Ovary (tissue), 9 donors: ENCODE measurements around the gene SOX15. TPM values are rescaled to one million over a fixed set of nuclear protein-coding genes. Genes with fewer than 3 reads are reported as not detected.
A peak's percentile ranks its signal among the peaks of the same experiment; 100 is the strongest.

ENCODE experiments used
- DNase-seq, 5 donors: peaks; one replicate each; pipeline ENCODE4 v3.0.0-alpha.2; 2019 to 2020
- H3K27ac ChIP-seq, 2 donors: fragments of 200-600 bp; one replicate each; pipeline versions ENCODE4 v1.5.1 to v1.8.0; 2019 to 2022
- H3K27me3 ChIP-seq: fragments of 200-600 bp; one replicate; pipeline ENCODE4 v1.8.0; 2022
- H3K36me3 ChIP-seq: fragments of 200-600 bp; sonication (generic); one replicate; pipeline ENCODE4 v1.5.1; 2019
- H3K4me1 ChIP-seq: one replicate; pipeline ENCODE4 v1.8.1; 2013; ENCODE audit warnings: mild to moderate bottlenecking, moderate library complexity; ENCODE audit not compliant: insufficient read depth
- H3K4me3 ChIP-seq: fragments of 200-600 bp; sonication (generic); one replicate; pipeline ENCODE4 v1.5.1; 2017
- H3K9me3 ChIP-seq, 2 donors: fragments of 200-600 bp in 1 of 2; sonication (generic) in 1 of 2; one replicate each; pipeline versions ENCODE4 v1.5.1 to v1.8.1; 2013 to 2019; ENCODE audit warnings: mild to moderate bottlenecking in 1 of 2, moderate library complexity in 1 of 2
- EP300 ChIP-seq: sonication (generic); formaldehyde crosslinking; IDR thresholded peaks from one replicate; pipeline ENCODE4 v1.6.1; 2017; ENCODE audit warnings: antibody characterized with exemption
- POLR2A ChIP-seq: fragments of 450-650 bp; IDR thresholded peaks from one replicate; pipeline ENCODE4 v1.6.1; 2017; ENCODE audit warnings: antibody characterized with exemption, mild to moderate bottlenecking, moderate library complexity
- WGBS, 3 donors: extraction: QIAGEN DNeasy Blood & Tissue Kit in 1 of 3; methylation state at CpG; one replicate each; pipeline versions ENCODE4 v1.1.5 to v1.1.7; 2013 to 2017; 5-methylcytosine and 5-hydroxymethylcytosine counted together
- intact Hi-C, 4 donors: fragments of 100-400 bp; cut with DNase I; formaldehyde crosslinking; loops; one replicate each; pipeline versions ENCODE4 v1.11.0 to v1.15.1; 2022 to 2023
- polyA plus RNA-seq, 2 donors: library from polyadenylated mRNA; stranded (reverse); fragments of 200-250 nt in 1 of 2; fragments of 350-450 nt in 1 of 2; fragmentation: Illumina TruSeq in 1 of 2; extraction: RNeasy Lipid Tissue Mini Kit (QIAGEN cat#74804) in 1 of 2; gene quantifications; one replicate each; pipeline ENCODE4 v1.2.3, GENCODE V29; 2013 to 2014
- total RNA-seq, 7 donors: library from RNA; depleted of rRNA in 2 of 7; stranded (reverse); fragments of >200 nt in 2 of 7; fragmentation: NEBNext Ultra II Directional in 3 of 7; extraction: Animal tissue kit (Norgen Biotek cat#: 25700) in 3 of 7; gene quantifications; one replicate each; pipeline versions ENCODE4 v1.1.0 to v1.2.4, GENCODE V29; 2016 to 2023
- TF ChIP-seq, protein P1 (sequence below), 3 donors: fragments of 450-650 bp in 2 of 3; fragments of 200-600 bp in 1 of 3; IDR thresholded peaks; one replicate each; pipeline versions ENCODE4 v1.5.1 to v1.8.0; 2016 to 2022; ENCODE audit warnings: antibody characterized with exemption in 3 of 3, mild to moderate bottlenecking in 1 of 3
- donor health status: DM: no; HTN: no; CAD: no; lungs with moderate emphysema.
- donor health status: DM: no; HTN: no; CAD: no.
- donor health status: Bipolar disorder and iron deficiency.
- donor health status: DM: yes; HTN: yes; CAD: no.
- donor health status: DM: no; HTN: no; CAD: no.
- donor health status: DM: yes; HTN: yes; CAD: no.

Gene SOX15
- total and polyA plus RNA-seq, 9 donors: 2.7 to 17.3 (median 9.6) TPM

DNA sequence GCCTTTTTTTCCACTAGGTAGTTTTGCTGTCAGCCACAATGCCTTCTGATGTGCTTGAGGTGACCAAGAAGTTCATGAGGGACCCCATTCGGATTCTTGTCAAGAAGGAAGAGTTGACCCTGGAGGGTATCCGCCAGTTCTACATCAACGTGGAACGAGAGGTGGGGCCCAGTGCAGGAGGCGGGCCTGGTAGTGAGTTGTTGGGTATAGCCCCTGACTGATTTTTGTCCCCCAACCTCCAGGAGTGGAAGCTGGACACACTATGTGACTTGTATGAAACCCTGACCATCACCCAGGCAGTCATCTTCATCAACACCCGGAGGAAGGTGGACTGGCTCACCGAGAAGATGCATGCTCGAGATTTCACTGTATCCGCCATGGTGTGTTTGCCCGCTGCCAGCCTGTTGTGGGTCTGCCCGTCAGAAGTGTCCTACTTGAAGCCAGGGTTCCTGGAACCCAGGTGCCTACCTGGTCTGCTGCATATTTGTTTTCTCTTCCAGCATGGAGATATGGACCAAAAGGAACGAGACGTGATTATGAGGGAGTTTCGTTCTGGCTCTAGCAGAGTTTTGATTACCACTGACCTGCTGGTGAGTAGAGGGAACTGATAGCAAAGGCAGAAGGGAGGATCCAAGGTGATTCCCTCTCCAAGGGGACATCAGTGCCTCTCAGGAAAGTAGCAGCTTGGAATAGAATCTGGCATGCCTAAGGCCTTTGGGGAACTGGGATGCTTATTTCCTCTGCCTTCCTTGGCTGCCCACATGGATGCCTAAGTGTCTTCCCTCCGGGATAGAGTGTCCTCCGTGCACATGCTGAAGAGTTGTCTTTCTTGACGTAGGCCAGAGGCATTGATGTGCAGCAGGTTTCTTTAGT lies 12.3 kb downstream of the SOX15 start:
- TF ChIP-seq, protein P1, sequence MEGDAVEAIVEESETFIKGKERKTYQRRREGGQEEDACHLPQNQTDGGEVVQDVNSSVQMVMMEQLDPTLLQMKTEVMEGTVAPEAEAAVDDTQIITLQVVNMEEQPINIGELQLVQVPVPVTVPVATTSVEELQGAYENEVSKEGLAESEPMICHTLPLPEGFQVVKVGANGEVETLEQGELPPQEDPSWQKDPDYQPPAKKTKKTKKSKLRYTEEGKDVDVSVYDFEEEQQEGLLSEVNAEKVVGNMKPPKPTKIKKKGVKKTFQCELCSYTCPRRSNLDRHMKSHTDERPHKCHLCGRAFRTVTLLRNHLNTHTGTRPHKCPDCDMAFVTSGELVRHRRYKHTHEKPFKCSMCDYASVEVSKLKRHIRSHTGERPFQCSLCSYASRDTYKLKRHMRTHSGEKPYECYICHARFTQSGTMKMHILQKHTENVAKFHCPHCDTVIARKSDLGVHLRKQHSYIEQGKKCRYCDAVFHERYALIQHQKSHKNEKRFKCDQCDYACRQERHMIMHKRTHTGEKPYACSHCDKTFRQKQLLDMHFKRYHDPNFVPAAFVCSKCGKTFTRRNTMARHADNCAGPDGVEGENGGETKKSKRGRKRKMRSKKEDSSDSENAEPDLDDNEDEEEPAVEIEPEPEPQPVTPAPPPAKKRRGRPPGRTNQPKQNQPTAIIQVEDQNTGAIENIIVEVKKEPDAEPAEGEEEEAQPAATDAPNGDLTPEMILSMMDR (IDR thresholded peaks at IDR 0.05): no peak
- TF ChIP-seq EP300 (no peak), POLR2A (no peak)
- Histone ChIP-seq H3K9me3 (no peaks in the 10 kb centered on the region), H3K4me1 (peaks cover 9% of the 10 kb centered on the region), H3K4me3 (no peak overlapping the region), H3K27me3 (no peaks in the 10 kb centered on the region), H3K27ac (no peak overlapping the region), H3K36me3 (no peaks in the 10 kb centered on the region)
- 64 to 70% (median 64%) methylated on average over 17 of the region's 17 CpGs for WGBS, 3 donors
- DNase-seq: no peak
- intact Hi-C loops: no loop called here

DNA sequence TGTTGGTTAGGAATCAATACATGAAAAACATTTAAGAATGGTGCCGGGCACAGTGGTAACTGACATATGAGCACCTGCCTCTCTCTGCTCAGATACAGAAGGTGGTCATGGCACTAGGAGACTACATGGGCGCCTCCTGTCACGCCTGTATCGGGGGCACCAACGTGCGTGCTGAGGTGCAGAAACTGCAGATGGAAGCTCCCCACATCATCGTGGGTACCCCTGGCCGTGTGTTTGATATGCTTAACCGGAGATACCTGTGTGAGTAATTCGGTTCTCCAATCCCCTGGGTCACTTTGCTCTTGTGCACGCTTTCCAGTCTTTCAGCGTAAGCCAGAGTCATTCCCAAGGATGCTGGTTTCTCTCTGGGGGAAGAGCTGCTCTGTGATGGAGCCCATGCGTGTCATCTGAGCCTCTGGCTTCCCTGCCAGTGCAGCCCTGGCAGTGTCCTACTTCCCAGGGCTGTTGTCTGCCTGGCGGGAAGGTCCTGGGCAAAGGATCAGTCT lies 13.4 kb downstream of the SOX15 start:
- Histone ChIP-seq H3K36me3 (no peaks in the 10 kb centered on the region), H3K4me3 (no peak overlapping the region), H3K9me3 (no peaks in the 10 kb centered on the region), H3K27ac (no peak overlapping the region), H3K27me3 (no peaks in the 10 kb centered on the region), H3K4me1 (peaks cover 3% of the 10 kb centered on the region)
- 70 to 79% (median 71%) methylated on average over 14 of the region's 14 CpGs for whole genome bisulfite sequencing, 3 donors
- DNase-seq: no peak
- TF ChIP-seq POLR2A (no peak), EP300 (no peak)
- TF ChIP-seq, protein P1 (IDR thresholded peaks at IDR 0.05): no peak
- intact Hi-C loops: no loop called here

DNA sequence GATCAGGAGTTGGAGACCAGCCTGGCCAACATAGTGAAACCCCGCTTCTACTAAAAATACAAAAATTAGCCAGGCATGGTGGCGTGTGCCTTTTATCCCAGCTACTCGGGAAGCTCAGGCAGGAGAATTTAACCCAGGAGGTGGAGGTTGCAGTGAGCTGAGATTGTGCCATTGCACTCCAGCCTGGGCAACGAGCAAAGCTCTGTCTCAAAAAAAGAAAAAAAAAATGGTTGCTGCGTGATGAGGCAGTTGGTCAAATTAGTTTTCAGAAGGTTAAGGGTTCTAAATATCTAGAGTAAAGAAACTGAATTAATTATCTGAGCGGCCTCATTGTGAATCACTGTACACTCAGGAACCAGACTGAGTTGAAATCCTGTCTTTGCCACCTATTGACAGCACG lies 13.9 kb downstream of the SOX15 start:
- no peak overlapping the region for H3K4me3 ChIP-seq
- TF ChIP-seq, protein P1 (IDR thresholded peaks at IDR 0.05): no peak
- TF ChIP-seq POLR2A (no peak), EP300 (no peak)
- WGBS, 3 donors: 52 to 66% (median 60%) methylated on average over 7 of the region's 7 CpGs
- intact Hi-C loops: no loop called here
- no peaks in the 10 kb centered on the region for H3K27me3 ChIP-seq
- DNase-seq: no peak
- H3K9me3 ChIP-seq: no peaks in the 10 kb centered on the region
- no peaks in the 10 kb centered on the region for H3K36me3 ChIP-seq
- H3K27ac ChIP-seq: no peak overlapping the region
- peaks cover 3% of the 10 kb centered on the region for H3K4me1 ChIP-seq

DNA sequence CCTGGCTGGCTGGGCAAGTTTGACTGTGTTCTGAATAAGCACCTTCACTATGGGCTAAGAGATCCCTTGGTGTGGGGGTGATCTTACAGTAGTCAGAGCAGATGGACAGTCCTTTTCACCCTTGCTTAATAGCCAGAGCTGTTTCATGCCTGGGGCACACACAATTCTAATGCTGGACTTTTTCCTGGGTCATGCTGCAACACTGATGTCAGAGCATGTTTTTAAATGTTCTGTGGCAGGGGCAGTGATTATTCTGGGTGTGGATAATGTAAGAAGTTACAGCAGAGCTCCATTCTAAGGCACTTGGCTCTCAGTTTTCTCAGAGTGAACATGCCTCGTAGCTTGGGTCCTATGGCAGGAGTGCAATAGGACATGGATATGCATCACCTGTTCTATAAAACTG lies 14.4 kb downstream of the SOX15 start:
- H3K4me3 ChIP-seq: no peak overlapping the region
- H3K9me3 ChIP-seq: no peaks in the 10 kb centered on the region
- TF ChIP-seq POLR2A (no peak), EP300 (no peak)
- TF ChIP-seq, protein P1 (IDR thresholded peaks at IDR 0.05): no peak
- peak overlapping the region in 1 of 2 donors; percentile 1 for H3K27ac ChIP-seq
- WGBS, 3 donors: 45 to 59% (median 53%) methylated on average over 1 of the region's 1 CpG
- no peaks in the 10 kb centered on the region for H3K36me3 ChIP-seq
- no peaks in the 10 kb centered on the region for H3K27me3 ChIP-seq
- peaks cover 3% of the 10 kb centered on the region for H3K4me1 ChIP-seq
- no peak for DNase-seq
- intact Hi-C loops: no loop called here
